ENCODE measurements around the gene MICU1.

Gene MICU1

GRCh38 chr10:72625276-72625607 is 637 bp downstream of the MICU1 start:
- no peak for DNase-seq

GRCh38 chr10:72622271-72622670 is 3.6 kb downstream of the MICU1 start:
- DNase-seq: no peak

GRCh38 chr10:72616716-72617115 is 9.2 kb downstream of the MICU1 start:
- no peak for DNase-seq

DNA sequence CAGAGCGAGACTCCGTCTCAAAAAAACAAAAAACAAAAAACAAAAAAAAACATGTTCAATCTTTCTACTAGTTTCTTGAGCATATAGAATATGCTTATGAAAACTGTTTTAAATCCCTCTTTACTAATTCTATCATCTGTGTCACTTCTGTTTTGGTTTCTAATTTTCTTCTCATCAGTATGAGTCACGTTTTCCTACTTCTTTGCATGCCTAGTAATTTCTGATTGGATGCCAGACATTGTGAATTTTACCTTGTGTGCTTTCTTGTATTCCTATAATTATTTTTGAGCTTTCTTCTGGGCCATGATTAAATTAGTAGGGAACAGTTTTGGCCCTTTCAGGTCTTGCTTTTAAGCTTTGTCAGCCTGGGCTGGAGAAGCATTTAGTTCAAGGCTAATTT is 9.9 kb downstream of the MICU1 start:
- no peak for DNase-seq

DNA sequence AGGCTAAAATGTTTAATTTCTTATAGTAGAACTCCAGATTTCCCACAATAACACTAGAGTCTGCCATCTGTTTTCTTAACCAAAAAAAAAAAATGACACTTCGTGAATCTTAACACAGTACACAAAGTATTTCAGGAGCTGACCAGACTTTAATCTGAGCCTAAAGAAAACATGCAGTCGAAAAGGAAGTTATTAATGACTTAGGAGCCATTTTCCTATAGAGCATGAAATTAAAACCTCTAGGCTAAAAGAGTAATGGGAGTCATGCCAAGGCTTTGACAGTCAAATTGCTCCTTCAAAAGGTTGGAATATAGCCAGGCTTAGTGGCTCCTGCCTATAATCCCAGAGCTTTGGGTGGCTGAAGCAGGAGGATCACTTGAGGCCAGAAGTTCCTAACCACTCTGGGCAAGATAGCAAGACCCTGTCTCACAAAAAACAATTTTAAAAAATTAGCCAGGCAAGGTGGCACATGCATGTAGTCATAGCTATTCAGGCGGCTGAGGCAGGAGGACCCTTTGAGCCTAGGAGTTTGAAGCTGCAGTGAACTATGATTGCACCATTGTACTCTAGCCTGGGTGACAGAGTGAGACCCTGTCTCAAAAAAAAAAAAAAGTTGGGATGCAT is 13.6 kb downstream of the MICU1 start:
- DNase-seq: no peak

DNA sequence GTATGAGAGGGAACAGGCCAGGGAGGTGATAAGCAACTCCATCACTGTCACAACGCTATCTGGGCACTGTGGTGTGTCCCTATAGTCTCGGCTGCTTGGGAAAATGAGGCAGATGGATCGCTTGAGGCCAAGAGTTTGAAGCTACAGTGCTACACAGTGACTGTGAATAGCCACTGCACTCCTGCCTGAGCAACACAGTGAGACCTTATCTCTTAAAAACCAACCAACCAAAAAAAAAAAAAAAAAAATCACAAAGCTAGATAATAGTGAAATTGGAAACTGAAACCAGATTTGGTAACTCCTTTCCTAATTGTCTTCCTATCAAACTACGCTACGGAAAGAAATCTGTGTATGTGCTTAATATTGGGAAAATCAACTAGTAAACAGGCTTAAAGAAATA is 14.1 kb downstream of the MICU1 start:
- DNase-seq: no peak

DNA sequence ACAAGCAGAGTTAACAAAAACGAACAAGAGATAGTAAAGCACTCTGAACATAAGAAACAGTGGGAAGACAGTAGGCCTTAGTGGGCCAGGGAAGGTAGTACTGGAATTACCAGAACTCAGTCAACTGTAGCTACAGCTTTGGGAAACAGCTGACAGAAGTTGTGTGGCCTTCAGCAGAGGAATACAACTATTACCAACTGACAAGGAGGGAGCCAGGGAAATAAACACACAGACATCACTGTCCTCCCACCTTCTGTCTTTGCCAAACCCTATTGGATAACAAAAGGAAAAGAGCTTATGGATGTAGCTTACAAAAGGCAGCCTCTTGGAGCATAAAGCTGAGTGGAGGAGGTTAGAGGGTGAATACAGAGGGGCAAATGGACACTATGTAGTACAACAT is 15.4 kb downstream of the MICU1 start:
- DNase-seq: no peak

DNA sequence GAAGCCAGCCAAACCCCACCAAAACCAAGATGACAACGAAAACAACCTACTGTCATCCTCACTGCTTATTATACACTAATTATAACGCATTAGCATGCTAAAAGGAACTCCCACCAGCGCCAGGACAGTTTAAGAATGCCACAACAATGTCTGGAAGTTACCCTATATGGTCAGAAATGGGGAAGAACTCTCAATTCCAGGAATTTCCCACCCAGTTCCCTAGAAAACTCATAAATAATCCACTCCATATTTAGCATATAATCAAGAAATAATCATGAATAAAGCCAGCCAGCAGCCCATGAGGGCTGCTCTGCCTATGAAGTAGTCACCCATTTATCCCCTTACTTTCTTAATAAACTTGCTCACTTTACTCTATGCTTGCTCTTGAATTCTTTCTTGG is 20.8 kb downstream of the MICU1 start:
- DNase-seq: no peak

GRCh38 chr10:72601144-72601543 is 24.7 kb downstream of the MICU1 start:
- DNase-seq: no peak

DNA sequence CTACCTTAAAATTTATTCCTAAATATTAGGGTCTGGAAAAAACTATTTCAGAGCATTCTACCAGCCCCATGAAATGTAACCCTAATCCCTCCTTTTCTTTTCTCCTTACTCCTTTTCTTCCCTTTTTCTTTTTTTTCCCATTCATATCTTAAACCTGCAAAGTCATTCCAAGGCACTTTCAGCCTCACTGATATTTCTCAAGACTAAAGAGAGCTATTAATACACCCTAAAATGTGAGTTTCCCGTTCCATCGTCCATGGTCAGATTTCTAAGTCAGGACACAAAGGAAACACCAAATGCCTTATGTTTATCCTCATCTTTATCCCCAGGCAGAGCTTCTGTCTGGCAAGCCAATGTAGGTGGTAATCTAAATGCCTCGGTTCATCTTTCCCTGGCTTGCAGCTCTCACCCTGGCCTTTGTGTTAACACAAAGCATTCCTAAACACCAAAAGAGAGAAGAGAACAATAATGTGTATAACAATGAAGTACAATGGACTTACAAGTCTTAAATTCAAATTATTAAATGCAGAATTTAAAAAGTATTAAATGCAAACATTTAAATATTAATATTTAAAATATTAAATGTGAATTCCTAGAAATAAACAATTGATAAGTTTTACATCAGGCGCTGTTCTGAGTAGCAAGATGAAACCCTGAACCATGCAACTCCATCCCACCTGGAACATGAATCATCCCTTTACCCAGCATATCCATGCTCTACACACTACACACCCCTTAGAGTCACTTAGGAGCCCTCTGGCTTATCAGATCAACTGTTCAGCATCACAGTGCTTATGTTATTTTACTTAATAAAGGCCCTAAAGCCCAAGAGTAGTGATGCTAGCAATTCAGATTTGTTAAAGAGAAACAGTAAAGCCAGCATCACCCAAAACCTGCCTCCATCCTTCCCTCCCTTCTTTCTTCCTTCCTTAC is 26.8 kb downstream of the MICU1 start:
- DNase-seq: no peak

DNA sequence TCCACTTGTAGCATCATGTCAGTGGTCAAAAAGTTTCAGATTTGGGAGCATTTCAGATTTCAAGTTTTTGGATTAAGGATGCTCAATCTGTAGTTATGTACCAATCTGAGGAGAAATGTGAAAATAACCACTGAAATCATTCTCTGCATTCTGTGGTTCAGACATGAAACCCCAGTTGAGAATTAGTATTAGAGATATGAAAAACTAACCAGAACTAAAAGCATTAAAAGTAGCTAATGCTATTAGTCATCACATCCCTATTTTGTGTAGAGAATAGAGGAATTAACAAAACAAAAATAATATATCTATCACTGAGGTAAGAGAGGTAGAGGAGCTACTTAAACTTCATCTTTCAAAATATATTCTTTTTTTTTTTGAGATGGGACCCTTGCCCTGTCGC is 28.0 kb downstream of the MICU1 start:
- no peak for DNase-seq

- DNase-seq: no peak
Observed at GRCh38 chr10:72595436-72595835, 30.4 kb downstream of the MICU1 start.

DNA sequence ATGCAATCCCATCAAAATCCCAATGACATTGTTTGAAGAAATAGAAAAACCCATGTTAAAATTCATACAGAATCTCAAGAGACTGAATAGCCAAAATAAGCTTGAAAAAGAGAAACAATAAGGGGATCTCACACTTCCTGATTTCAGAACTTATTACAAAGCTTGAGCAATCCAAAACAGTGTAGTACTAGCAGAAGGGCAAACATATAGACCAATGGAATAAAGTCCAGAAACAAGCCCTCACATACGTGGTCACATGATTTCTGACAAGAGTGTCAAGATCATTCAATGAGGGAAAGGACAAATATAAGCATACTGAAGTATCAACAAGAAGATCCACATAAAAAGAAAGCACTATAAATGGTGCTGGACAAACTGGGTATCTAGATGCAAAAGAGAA is 31.9 kb downstream of the MICU1 start:
- DNase-seq: no peak

- no peak for DNase-seq
Observed at GRCh38 chr10:72588266-72588665, 37.6 kb downstream of the MICU1 start.

DNA sequence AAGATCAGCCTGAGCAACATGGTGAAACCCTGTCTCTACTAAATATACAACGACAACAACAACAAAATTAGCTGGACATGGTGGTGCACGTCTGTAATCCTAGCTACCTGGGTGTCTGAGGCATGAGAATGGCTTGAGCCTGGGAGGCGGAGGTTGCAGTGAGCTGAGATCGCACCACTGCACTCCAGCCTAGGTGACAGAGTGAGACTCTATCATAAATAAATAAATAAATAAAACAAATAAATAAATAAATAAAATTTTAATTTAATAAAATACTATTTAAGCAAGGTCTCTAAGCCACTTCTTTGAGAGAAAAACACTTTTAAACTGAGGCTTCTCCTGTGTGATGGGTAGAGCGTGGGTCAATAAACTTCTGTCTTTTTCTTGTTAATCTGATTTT is 38.3 kb downstream of the MICU1 start:
- no peak for DNase-seq

GRCh38 chr10:72574636-72575035 is 51.2 kb downstream of the MICU1 start:
- no peak for DNase-seq

DNA sequence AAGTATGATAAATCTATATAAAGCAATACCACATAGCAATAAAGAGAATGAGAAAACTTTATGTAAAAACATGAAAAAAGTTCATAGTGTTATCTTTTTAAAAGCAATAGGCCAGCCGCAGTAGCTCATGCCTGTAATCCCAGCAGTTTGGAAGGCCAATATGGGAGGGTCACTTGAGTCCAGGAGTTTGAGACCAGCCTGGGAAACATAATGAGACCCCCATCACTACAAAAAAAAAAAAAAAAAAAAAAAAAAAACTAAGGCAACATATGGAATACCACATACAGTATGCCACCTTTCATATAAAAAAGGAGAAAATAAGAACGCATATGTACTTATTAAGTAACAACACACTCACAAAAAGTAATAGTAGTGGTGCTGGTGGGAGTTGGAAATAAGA is 52.8 kb downstream of the MICU1 start:
- no peak for DNase-seq

DNA sequence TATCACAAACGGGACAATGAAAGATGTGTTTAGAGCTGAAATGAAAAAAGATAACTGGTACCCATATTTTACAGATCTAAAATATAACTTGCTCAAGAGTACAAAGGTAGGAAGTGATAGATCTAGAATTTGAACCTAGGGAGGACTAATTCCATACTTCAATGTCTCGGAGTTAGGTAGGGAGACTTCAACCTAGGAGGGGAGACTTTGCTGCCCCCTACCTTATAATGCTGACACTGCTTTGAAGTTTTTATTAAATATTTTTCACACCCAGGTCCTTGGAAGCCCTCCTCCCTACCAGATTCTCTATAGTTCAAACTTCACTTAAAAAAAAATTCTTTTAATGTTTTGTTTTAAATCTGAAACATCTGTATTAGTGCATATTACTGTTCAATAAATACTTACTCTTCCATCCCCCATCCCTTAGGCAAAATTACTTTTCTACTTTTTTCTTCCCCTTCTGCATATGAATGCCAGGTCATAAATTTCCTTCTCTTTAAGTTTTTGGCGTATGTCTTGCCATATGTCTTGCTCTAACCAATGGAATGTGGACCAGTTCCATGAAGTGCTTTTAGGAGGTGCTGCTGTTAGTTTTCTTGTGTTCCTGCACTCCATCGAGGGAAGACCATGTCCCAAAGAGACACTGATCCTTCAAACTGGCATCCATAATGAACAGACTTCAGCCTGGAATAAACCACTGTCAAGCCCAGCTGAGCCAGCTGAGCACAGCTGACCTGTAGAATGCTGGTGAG is 57.8 kb downstream of the MICU1 start:
- no peak for DNase-seq

DNA sequence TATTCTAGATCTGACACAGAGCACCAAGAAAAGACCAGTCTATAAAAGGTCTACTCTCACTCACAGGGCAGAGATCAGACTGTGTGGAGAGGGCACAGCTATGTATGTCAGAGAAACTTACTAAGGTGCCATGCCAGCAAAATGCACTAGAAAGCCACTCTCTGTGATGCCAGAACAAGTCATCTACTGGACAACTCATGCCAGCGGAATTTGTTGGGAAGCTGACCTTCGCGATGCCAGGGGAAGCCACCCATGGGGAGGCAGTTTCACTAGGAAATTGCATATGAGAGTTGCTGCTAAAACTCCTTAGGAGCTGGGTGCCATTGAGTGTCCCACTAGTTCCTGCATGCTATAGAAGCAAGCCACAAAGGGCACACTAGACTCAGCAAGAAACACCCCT is 58.5 kb downstream of the MICU1 start:
- DNase-seq: no peak

DNA sequence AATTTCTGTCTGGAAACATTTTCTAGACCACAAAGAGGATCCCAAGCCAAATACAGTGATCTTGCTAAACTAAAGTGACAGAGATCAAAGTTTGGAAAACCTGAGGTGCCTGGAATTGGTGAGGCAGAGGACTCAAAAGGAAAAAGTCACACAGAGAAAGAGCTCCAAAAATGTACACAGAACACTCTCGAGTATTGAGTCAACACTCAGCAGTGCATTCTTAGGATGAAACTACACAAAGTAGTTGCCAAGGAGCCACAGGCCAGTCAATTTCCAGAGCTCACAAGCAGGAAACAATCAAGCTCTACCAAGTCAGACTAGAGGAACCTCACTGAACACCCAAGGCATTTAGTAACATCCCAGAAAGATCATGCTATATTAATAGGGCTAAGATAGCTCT is 61.3 kb downstream of the MICU1 start:
- no peak for DNase-seq

DNA sequence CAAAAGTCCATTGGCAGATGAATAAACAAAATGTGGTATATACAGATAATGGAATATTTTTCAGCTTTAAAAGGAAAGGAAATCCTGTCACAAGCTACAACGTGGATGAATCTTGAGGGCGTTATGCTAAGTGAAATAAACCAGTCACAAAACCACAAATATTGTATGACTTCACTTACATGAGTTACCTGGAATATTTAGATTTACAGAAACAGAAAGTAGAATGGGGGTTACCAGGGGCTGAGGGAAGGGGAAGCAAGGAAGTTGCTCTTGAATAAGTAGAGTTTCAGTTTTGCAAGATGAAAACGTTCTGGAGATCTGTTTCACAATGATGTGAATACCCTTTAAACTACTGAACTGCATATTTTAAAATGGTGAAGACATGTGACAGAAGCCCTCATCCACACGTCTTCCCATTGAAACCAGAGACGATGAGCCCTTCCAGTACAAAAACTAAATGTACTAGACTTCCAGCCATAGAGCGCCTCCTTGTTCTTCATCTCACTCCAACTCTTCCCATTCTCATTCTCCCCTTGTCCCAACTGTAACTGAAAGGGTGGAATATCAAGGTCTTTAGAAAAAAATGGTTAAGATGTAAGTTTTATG is 62.4 kb downstream of the MICU1 start:
- DNase-seq: no peak

DNA sequence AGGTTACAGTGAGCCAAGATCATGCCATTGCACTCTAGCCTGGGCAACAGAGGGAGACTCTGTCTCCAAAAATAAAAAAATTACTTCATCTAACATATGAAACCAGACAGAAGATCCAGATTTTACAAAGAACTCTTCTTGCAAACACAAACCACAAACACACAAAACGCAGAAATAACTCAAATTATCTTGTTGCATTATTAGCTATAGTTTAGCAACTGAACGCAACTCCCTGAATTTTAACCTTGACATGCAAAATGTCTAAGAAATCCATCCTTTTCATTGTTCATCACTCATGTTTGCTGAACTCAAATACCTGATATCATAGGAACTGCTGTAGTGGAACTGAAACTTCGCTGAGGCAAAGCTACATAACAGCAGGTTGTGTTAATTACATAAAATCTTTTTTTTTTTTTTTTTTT is 64.1 kb downstream of the MICU1 start:
- DNase-seq: no peak

DNA sequence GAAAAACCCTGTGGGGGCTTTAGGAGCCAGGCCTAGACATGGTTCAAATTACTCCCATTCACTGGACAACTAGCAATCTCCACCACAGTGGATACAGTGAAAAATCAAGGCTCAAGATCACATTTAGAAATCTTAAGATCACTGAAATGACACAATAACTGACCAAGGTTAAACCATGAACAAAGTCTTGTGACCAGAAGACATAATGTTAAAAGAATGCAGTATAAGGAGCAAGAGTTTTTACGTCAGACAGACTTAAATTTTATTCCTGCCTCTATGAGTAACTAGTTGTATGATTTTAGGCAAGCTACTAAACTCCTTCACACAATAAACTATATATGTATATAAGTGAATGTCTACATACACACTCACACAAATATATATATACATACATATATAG is 68.5 kb downstream of the MICU1 start:
- no peak for DNase-seq

- DNase-seq: no peak
Observed at GRCh38 chr10:72552857-72553256, 73.0 kb downstream of the MICU1 start.
